Stomach (tissue), 4 donors: ENCODE results near the gene PER1.

Experiments used
- CTCF ChIP-seq, 7 experiments: fragments of 450-650 bp in 4 of 7; fragments of 200-600 bp in 3 of 7; sonication (generic) in 3 of 7; IDR thresholded peaks; one replicate each; pipeline ENCODE4 v1.5.1; 2016 to 2019; ENCODE audit warnings: antibody characterized with exemption in 7 of 7, control low read depth in 2 of 7, mild to moderate bottlenecking in 1 of 7
- EP300 ChIP-seq: sonication (generic); formaldehyde crosslinking; IDR thresholded peaks from one replicate; pipeline ENCODE4 v1.6.1; 2017; ENCODE audit warnings: antibody characterized with exemption
- POLR2A ChIP-seq, 4 donors: fragments of 450-650 bp; IDR thresholded peaks; one replicate each; pipeline ENCODE4 v1.6.1; 2016; ENCODE audit warnings: antibody characterized with exemption in 4 of 4, control low read depth in 2 of 4, mild to moderate bottlenecking in 1 of 4, moderate library complexity in 1 of 4

- TF ChIP-seq CTCF (IDR thresholded peaks at IDR 0.05) (no peak), POLR2A (IDR thresholded peaks at IDR 0.05) (no peak), EP300 (no peak)
Measured at GRCh38 chr17:8105957-8106398, 46.2 kb downstream of the PER1 start.
